ENCODE results near the gene PDLIM5. TPM values are rescaled to one million over a fixed set of nuclear protein-coding genes. Genes with fewer than 3 reads are reported as not detected.

Gene PDLIM5
- total RNA-seq, 3 donors from 2014 or later (not counting 1 experiment from before 2014, with no cell fraction given), result 41.8 to 94.8 (median 50.5) TPM

DNA sequence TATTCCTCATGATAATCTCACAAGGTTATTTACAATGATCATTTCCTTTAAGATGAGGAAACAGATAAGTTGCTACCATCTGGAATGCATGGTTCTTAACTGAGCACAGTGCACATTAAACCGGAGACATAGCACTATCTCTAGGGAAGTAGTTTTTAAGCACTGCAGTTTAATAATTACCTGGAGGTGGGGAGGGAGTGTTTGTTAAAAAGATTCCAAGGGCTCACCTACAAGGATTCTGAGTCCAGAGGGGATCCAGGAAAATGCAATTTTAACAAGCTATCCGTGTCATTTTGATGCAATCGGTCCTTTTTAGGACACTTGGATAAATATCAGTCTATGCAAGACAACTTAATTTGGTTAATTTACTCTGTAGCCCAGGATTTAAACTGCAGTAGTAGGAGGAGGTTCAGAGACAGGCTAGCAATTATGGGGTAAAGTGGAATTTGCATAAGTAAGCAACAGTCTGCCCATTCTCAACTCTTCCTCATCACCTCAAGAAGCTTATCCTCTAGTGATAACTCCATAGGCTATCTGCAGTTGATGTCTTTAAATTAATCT is 2.8 kb upstream of the PDLIM5 start:
- intact Hi-C loops (cut with micrococcal nuclease), result no loop called here
- Mint-ChIP-seq H3K36me3 (no peaks in the 10 kb centered on the region), H3K27ac (no peak overlapping the region), H3K9me3 (no peaks in the 10 kb centered on the region), H3K27me3 (ENCODE audit: low read depth in 2 of 2) (peaks cover 16 to 38% of the 10 kb centered on the region in 2 donors), H3K4me3 (no peak overlapping the region), H3K4me1 (peaks cover 22 to 24% of the 10 kb centered on the region in 2 donors)
- ATAC-seq, result no peak
- H3K4me1 ChIP-seq (ENCODE audit: control insufficient read depth, insufficient read depth, low read length), result peaks cover 10% of the 10 kb centered on the region
- WGBS (ENCODE audit: insufficient coverage), result 73% methylated on average over 3 of the region's 3 CpGs
- no peaks in the 10 kb centered on the region for H3K36me3 ChIP-seq (ENCODE audit: control insufficient read depth, insufficient read depth, low read length)
- H3K27ac ChIP-seq (ENCODE audit: low read length), result no peak overlapping the region
- H3K9me3 ChIP-seq (ENCODE audit: control insufficient read depth, insufficient read depth, low read length), result no peaks in the 10 kb centered on the region
- DNase-seq, result no peak
- H3K4me3 ChIP-seq (ENCODE audit: low read length), result no peak overlapping the region
- TF ChIP-seq, protein P1, sequence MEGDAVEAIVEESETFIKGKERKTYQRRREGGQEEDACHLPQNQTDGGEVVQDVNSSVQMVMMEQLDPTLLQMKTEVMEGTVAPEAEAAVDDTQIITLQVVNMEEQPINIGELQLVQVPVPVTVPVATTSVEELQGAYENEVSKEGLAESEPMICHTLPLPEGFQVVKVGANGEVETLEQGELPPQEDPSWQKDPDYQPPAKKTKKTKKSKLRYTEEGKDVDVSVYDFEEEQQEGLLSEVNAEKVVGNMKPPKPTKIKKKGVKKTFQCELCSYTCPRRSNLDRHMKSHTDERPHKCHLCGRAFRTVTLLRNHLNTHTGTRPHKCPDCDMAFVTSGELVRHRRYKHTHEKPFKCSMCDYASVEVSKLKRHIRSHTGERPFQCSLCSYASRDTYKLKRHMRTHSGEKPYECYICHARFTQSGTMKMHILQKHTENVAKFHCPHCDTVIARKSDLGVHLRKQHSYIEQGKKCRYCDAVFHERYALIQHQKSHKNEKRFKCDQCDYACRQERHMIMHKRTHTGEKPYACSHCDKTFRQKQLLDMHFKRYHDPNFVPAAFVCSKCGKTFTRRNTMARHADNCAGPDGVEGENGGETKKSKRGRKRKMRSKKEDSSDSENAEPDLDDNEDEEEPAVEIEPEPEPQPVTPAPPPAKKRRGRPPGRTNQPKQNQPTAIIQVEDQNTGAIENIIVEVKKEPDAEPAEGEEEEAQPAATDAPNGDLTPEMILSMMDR (IDR thresholded peaks at IDR 0.05), result no peak
- H3K27me3 ChIP-seq (ENCODE audit: control insufficient read depth, insufficient read depth, low read length), result peaks cover 19% of the 10 kb centered on the region

DNA sequence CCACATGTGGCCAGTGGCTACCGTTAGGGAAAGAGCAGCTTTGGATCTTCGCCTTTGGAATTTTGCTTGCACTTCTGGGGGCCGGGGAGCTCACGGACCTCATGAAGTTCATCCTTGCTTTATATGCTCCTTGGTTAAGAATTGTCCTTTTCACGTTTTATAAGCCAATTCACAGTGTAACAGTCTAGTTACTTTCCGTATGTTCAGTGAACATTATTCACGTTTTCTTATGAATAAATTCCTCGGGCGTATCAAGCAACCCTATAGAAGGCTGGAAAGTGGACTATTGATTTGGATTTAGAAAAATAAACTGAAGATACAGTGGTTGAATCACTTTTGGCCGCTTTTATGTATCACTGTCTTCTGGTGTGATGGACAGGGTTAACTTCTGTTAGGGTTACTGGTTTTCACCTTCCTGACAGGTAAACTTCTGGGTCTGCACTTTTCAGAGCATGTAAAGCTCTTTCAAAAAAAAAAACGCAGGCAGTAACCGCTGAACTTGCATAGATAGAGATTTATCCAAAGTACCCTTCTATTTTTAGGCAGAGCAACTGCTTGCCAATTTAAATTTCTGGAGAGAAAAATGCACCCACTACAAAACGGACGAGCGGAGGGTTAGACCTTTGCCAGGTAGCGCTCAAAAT is 569 bp upstream of the PDLIM5 start:
- peak overlapping the region; percentile 14 for H3K27ac ChIP-seq (ENCODE audit: low read length)
- Mint-ChIP-seq H3K36me3 (no peaks in the 10 kb centered on the region), H3K4me1 (peaks cover 24 to 26% of the 10 kb centered on the region in 2 donors), H3K27me3 (ENCODE audit: low read depth in 2 of 2) (peaks cover 15 to 30% of the 10 kb centered on the region in 2 donors), H3K27ac (peak overlapping the region; percentile 77 to 87), H3K4me3 (peak overlapping the region; percentile 91), H3K9me3 (no peaks in the 10 kb centered on the region)
- ATAC-seq (no peak), DNase-seq (no peak)
- H3K9me3 ChIP-seq (ENCODE audit: control insufficient read depth, insufficient read depth, low read length), result no peaks in the 10 kb centered on the region
- TF ChIP-seq, protein P1 (IDR thresholded peaks at IDR 0.05), result no peak
- no peaks in the 10 kb centered on the region for H3K36me3 ChIP-seq (ENCODE audit: control insufficient read depth, insufficient read depth, low read length)
- intact Hi-C loops (cut with micrococcal nuclease), result loop anchor here (1.0 to 5.0 kb wide), 3 partner anchors 45 to 244 kb away; partner anchors contain the start of gene SMARCAD1
- WGBS (ENCODE audit: insufficient coverage), result 20% methylated on average over 16 of the region's 16 CpGs
- H3K4me3 ChIP-seq (ENCODE audit: low read length), result peak overlapping the region; percentile 53
- H3K27me3 ChIP-seq (ENCODE audit: control insufficient read depth, insufficient read depth, low read length), result peaks cover 17% of the 10 kb centered on the region
- H3K4me1 ChIP-seq (ENCODE audit: control insufficient read depth, insufficient read depth, low read length), result peaks cover 10% of the 10 kb centered on the region

DNA sequence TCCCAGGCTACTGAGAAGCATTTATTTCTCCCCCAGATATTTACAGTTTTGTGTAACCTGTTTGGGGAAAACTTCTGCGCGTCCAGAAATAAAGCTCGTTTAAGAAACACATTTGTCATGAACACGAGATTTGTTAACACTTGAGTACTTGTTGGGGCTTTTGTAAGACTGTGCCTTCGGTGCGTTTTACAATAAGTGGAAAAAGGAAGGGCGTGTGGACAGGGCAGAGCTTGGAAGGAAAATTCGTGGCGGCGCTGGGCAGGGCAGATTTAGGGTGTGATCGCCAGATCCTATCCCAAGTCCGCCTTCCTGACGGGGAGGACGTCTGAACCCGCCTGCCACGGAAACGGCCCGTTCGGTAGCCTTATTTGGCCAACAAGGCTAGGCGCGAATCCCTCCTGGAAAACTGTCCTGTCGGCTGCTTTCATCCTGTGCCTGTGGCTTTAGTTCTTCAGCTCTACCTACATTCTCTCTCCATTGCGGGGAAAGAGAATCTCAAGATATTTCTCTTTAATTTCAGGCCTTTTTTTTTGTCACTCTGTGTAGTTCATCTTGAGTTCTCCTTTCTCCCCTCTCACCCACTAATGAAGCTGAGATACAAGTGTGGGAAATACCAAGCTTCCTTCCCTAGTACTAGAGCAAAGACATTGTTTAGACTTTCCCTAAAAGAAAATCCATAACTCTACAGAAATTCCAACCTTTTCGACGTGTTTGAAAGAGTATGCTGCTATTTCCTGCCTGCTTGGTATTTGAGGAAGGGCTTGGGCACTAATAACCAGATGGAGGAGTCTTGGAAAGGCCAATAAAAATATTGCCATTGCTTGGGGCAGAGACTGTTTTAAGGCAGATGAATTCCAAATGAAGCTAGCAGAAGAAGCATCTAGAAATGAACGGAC is 982 bp downstream of the PDLIM5 start:
- H3K4me1 Mint-ChIP-seq, result peaks cover 24 to 29% of the 10 kb centered on the region in 2 donors
- Histone ChIP-seq H3K9me3 (ENCODE audit: control insufficient read depth, insufficient read depth, low read length) (no peaks in the 10 kb centered on the region), H3K27me3 (ENCODE audit: control insufficient read depth, insufficient read depth, low read length) (peaks cover 12% of the 10 kb centered on the region), H3K4me1 (ENCODE audit: control insufficient read depth, insufficient read depth, low read length) (peaks cover 10% of the 10 kb centered on the region), H3K4me3 (ENCODE audit: low read length) (peak overlapping the region; percentile 96), H3K36me3 (ENCODE audit: control insufficient read depth, insufficient read depth, low read length) (peaks cover 2% of the 10 kb centered on the region), H3K27ac (ENCODE audit: low read length) (no peak overlapping the region)
- peak overlapping the region; percentile 91 for H3K4me3 Mint-ChIP-seq
- intact Hi-C loops (cut with micrococcal nuclease), result loop anchor here (5.0 kb wide), 1 partner anchor 245 kb away; the partner anchor contains the start of gene SMARCAD1
- no peaks in the 10 kb centered on the region for H3K36me3 Mint-ChIP-seq
- TF ChIP-seq, protein P1 (IDR thresholded peaks at IDR 0.05), result no peak
- no peak for ATAC-seq
- H3K27me3 Mint-ChIP-seq (ENCODE audit: low read depth in 2 of 2), result peaks cover 4 to 16% of the 10 kb centered on the region in 2 donors
- peak in 1 of 2 donors; percentile 37 for DNase-seq
- H3K27ac Mint-ChIP-seq, result peak overlapping the region; percentile 0 to 87
- no peaks in the 10 kb centered on the region for H3K9me3 Mint-ChIP-seq
- WGBS (ENCODE audit: insufficient coverage), result 10% methylated on average over 26 of the region's 26 CpGs

All from natural killer cell (primary cell).